ENCODE measurements around the gene MANEA.
"Not testable (repeated sequence)": the region's sequence is repeated elsewhere in the genome, so short reads cannot be mapped to it uniquely, and the experiment has no call there.

Gene MANEA

GRCh38 chr6:95577304-95578105, at the start of gene MANEA:
Gene MANEA, plus strand, starts transcription at chr6:95577535. Its CDS starts 8,905 bp downstream, at chr6:95586440.
- DNase-seq: peak; percentile 95

- no peak for DNase-seq
Measured at GRCh38 chr6:95529762-95530161, 47.6 kb upstream of the MANEA start.

GRCh38 chr6:95530176-95530819, 47.0 kb upstream of the MANEA start:
- DNase-seq: no peak

- DNase-seq: no peak
Measured at GRCh38 chr6:95543798-95544197, 33.5 kb upstream of the MANEA start.

- DNase-seq: no peak
Measured at GRCh38 chr6:95544517-95545225, 32.7 kb upstream of the MANEA start.

GRCh38 chr6:95545226-95545625, 32.1 kb upstream of the MANEA start:
- no peak for DNase-seq

GRCh38 chr6:95545686-95546085, 31.6 kb upstream of the MANEA start:
- peak; percentile 23 for DNase-seq

GRCh38 chr6:95546148-95546547, 31.2 kb upstream of the MANEA start:
- DNase-seq: peak; percentile 16

GRCh38 chr6:95547043-95547442, 30.3 kb upstream of the MANEA start:
- no peak for DNase-seq

- DNase-seq: peak; percentile 24
Measured at GRCh38 chr6:95548188-95548786, 29.0 kb upstream of the MANEA start.

GRCh38 chr6:95551678-95552324, 25.5 kb upstream of the MANEA start:
- no peak for DNase-seq

- no peak for DNase-seq
Measured at GRCh38 chr6:95553880-95554279, 23.5 kb upstream of the MANEA start.

- not testable (repeated sequence) for DNase-seq
Measured at GRCh38 chr6:95560956-95561355, 16.4 kb upstream of the MANEA start.

GRCh38 chr6:95569560-95569959, 7.8 kb upstream of the MANEA start:
- DNase-seq: no peak

- DNase-seq: no peak
Measured at GRCh38 chr6:95572098-95572497, 5.2 kb upstream of the MANEA start.

- DNase-seq: no peak
Measured at GRCh38 chr6:95574811-95575210, 2.5 kb upstream of the MANEA start.

GRCh38 chr6:95576218-95576997, 927 bp upstream of the MANEA start:
- no peak for DNase-seq

GRCh38 chr6:95576998-95577303, 384 bp upstream of the MANEA start:
- DNase-seq: no peak

- DNase-seq: no peak
Measured at GRCh38 chr6:95578106-95578410, 723 bp downstream of the MANEA start.

- no peak for DNase-seq
Measured at GRCh38 chr6:95581073-95581472, 3.7 kb downstream of the MANEA start.

- not testable (repeated sequence) for DNase-seq
Measured at GRCh38 chr6:95584226-95584625, 6.9 kb downstream of the MANEA start.

- DNase-seq: no peak
Measured at GRCh38 chr6:95587989-95588388, 10.7 kb downstream of the MANEA start.

Data from retina (tissue), 1 donor.